Esophagus muscularis mucosa (tissue), 4 donors: Measurements from ENCODE around the gene AP1M2. TPM values are rescaled to one million over a fixed set of nuclear protein-coding genes. Genes with fewer than 3 reads are reported as not detected.

Source experiments
- DNase-seq: peaks from one replicate; pipeline ENCODE4 v3.0.0-alpha.2; 2017; ENCODE audit errors: extremely low spot score
- H3K27ac ChIP-seq, 4 donors: fragments of 200-600 bp; sonication (generic); replicated peaks in 1 of 4; 1 replicate in 3 of 4; 2 replicates in 1 of 4; pipeline ENCODE4 v1.5.1; 2016 to 2019; ENCODE audit warnings: mild to moderate bottlenecking in 1 of 4
- H3K27me3 ChIP-seq, 4 donors: fragments of 200-600 bp; sonication (generic); one replicate each; pipeline versions ENCODE4 v1.5.1 to v1.6.0; 2016 to 2019
- H3K36me3 ChIP-seq, 4 donors: fragments of 200-600 bp; sonication (generic); one replicate each; pipeline ENCODE4 v1.5.1; 2016 to 2019
- H3K4me1 ChIP-seq, 4 donors: fragments of 200-600 bp; sonication (generic); one replicate each; pipeline ENCODE4 v1.5.1; 2016 to 2019
- H3K4me3 ChIP-seq, 4 donors: fragments of 200-600 bp; sonication (generic); 1 replicate in 2 of 4; 2 replicates in 2 of 4; pipeline ENCODE4 v1.5.1; 2016 to 2019; ENCODE audit warnings: mild to moderate bottlenecking in 4 of 4, moderate library complexity in 1 of 4
- H3K9me3 ChIP-seq, 4 donors: fragments of 200-600 bp; sonication (generic); 1 replicate in 3 of 4; 2 replicates in 1 of 4; pipeline ENCODE4 v1.5.1; 2016 to 2019
- EP300 ChIP-seq: sonication (generic); formaldehyde crosslinking; IDR thresholded peaks from one replicate; pipeline ENCODE4 v1.6.1; 2017; ENCODE audit warnings: antibody characterized with exemption
- POLR2A ChIP-seq: fragments of 450-650 bp; IDR thresholded peaks from one replicate; pipeline ENCODE4 v1.6.1; 2017; ENCODE audit warnings: antibody characterized with exemption, moderate library complexity, mild to moderate bottlenecking, low read depth
- POLR2AphosphoS5 ChIP-seq, 2 donors: sonication (generic); formaldehyde crosslinking; IDR thresholded peaks; one replicate each; pipeline ENCODE4 v1.6.1; 2017; ENCODE audit warnings: antibody characterized with exemption in 2 of 2
- WGBS: methylation state at CpG from one replicate; pipeline ENCODE4 v1.1.5; 2018; 5-methylcytosine and 5-hydroxymethylcytosine counted together
- intact Hi-C: fragments of 100-400 bp; cut with DNase I; formaldehyde crosslinking; loops from one replicate; pipeline ENCODE4 v1.15.1; 2023
- total RNA-seq, 4 donors: library from RNA; depleted of rRNA; stranded (reverse); fragments of >200 nt; gene quantifications; one replicate each; pipeline versions ENCODE4 v1.1.0 to v1.2.1, GENCODE V29; 2016
- TF ChIP-seq, protein P1 (sequence below), 3 experiments: fragments of 200-600 bp in 2 of 3; fragments of 450-650 bp in 1 of 3; sonication (generic) in 2 of 3; IDR thresholded peaks; one replicate each; pipeline ENCODE4 v1.5.1; 2017 to 2019; ENCODE audit warnings: antibody characterized with exemption in 3 of 3, mild to moderate bottlenecking in 2 of 3, moderate library complexity in 1 of 3

The AP1M2 gene
- total RNA-seq, 4 donors from 2014 or later = not detected

DNA sequence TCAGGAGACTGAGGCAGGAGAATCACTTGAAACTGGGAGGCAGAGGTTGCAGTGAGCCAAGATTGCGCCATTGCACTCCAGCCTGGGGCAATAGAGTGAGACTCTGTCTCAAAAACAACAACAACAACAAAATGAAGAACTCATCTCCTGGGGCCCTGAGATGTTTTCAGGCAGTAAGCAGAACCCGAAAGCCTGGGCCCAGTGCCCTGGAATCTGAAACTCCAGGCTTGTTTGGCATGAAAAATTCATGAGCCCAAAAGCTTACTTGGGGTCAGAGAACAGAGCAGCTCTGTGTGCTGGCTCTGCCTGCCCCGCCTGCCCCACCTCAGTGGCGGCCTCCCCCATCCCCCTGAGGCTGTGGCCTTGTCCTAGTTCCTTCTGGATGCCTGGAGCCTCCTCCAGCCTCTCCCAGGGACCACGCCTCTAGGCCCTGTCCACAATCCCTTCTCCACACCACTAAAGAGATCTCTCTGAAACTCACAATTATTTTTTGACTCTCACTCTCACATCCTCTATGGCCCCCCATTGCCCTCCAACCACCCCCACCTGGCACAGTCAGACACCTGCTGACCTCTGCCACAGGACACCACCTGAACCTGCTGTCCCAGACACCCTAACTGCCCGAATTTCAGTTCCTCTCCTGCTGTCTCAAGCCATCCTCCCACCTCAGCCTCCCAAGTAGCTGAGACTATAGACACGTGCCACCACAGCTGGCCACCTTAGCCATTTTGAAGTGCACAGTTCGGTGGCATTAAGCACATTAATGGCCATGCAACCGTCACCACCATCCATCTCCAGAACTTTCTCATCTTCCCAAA lies 6.9 kb upstream of the AP1M2 start:
- no peak for TF ChIP-seq POLR2A
- TF ChIP-seq POLR2AphosphoS5 (IDR thresholded peaks at IDR 0.05) = no peak
- TF ChIP-seq, protein P1, sequence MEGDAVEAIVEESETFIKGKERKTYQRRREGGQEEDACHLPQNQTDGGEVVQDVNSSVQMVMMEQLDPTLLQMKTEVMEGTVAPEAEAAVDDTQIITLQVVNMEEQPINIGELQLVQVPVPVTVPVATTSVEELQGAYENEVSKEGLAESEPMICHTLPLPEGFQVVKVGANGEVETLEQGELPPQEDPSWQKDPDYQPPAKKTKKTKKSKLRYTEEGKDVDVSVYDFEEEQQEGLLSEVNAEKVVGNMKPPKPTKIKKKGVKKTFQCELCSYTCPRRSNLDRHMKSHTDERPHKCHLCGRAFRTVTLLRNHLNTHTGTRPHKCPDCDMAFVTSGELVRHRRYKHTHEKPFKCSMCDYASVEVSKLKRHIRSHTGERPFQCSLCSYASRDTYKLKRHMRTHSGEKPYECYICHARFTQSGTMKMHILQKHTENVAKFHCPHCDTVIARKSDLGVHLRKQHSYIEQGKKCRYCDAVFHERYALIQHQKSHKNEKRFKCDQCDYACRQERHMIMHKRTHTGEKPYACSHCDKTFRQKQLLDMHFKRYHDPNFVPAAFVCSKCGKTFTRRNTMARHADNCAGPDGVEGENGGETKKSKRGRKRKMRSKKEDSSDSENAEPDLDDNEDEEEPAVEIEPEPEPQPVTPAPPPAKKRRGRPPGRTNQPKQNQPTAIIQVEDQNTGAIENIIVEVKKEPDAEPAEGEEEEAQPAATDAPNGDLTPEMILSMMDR (IDR thresholded peaks at IDR 0.05) = no peak
- no peak for TF ChIP-seq EP300
- no peak for DNase-seq
- no peaks in the 10 kb centered on the region for H3K36me3 ChIP-seq

DNA sequence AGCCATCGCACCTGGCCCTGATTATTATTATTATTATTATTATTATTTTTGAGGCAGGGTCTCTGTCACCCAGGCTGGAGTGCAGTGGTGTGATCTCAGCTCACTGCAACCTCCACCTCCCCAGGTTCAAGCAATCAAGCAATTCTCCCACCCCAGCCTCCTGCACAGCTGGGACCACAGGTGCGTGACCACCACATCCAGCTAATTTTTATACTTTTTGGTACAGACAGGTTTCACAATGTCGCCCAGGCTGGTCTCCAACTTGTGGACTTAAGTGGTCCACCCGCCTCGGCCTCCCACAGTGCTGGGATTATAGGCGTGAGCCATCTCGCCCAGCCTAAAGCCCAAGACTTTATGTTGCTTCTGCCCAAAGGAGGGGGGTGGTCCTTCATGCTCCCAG lies 6.0 kb upstream of the AP1M2 start:
- TF ChIP-seq EP300 = no peak
- TF ChIP-seq, protein P1 (IDR thresholded peaks at IDR 0.05) = no peak
- TF ChIP-seq POLR2AphosphoS5 (IDR thresholded peaks at IDR 0.05) = no peak
- Histone ChIP-seq H3K27ac (peak overlapping the region in 3 of 4 donors; percentile 14 to 53 (median 27)), H3K4me1 (peaks cover 0 to 23% (median 6%) of the 10 kb centered on the region in 4 donors), H3K27me3 (peaks cover 0 to 51% (median 0%) of the 10 kb centered on the region in 4 donors), H3K9me3 (no peaks in the 10 kb centered on the region), H3K4me3 (no peak overlapping the region), H3K36me3 (no peaks in the 10 kb centered on the region)
- intact Hi-C loops = no loop called here
- WGBS = 93% methylated on average over 7 of the region's 7 CpGs
- DNase-seq = no peak

More for the DNA sequence above, 6.9 kb upstream of the AP1M2 start:
- Histone ChIP-seq H3K27me3 (peaks cover 0 to 45% (median 0%) of the 10 kb centered on the region in 4 donors), H3K4me1 (peaks cover 0 to 23% (median 6%) of the 10 kb centered on the region in 4 donors), H3K9me3 (no peaks in the 10 kb centered on the region), H3K4me3 (no peak overlapping the region), H3K27ac (peak overlapping the region; percentile 14 to 53 (median 20))
- intact Hi-C loops = no loop called here
- 82% methylated on average over 9 of the region's 9 CpGs for WGBS

DNA sequence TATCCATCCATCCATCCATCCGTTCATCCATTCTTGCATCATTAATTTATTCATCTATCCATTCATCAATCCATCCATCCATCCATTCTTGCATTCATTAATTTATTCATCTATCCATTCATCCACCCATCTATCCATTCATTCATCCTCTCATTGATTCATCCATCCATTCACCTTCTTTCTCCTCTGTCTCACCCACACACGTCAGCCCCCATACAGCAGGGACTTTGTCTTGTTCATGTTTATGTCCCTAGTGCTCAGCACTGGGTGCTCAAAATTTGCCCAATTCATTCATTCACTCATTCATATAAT lies 683 bp upstream of the AP1M2 start:
- Histone ChIP-seq H3K4me3 (no peak overlapping the region), H3K4me1 (no peaks in the 10 kb centered on the region), H3K27ac (no peak overlapping the region), H3K9me3 (no peaks in the 10 kb centered on the region), H3K36me3 (no peaks in the 10 kb centered on the region), H3K27me3 (peaks cover 0 to 55% (median 0%) of the 10 kb centered on the region in 4 donors)
- intact Hi-C loops = loop anchor here (10.0 kb wide), 1 partner anchor 117 kb away; the partner anchor contains the start of gene QTRT1
- no peak for DNase-seq
- 83% methylated on average over 2 of the region's 2 CpGs for WGBS
- TF ChIP-seq POLR2AphosphoS5 (IDR thresholded peaks at IDR 0.05) (no peak), POLR2A (no peak), EP300 (no peak)
- TF ChIP-seq, protein P1 (IDR thresholded peaks at IDR 0.05) = no peak

DNA sequence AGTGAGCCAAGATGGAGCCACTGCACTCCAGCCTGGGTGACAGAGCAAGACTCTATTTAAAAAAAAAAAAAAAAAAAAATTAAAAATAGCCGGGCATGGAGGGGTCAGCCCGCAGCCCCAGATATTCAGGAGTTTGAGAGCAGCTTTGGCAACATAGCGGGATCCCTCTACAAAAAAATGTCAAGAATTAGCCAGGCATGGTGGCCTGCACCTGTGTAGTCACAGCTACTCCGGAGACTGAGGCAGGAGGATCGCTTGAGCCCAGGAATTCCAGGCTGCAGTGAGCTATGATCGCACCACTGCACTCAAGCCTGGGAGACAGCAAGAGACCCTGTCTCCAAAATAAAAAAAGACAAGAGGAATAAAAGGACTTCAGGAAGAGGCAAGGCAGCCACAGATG lies 716 bp downstream of the AP1M2 start:
- Histone ChIP-seq H3K27ac (no peak overlapping the region), H3K27me3 (peaks cover 0 to 54% (median 0%) of the 10 kb centered on the region in 4 donors), H3K4me3 (no peak overlapping the region), H3K4me1 (peaks cover under 1 to 2% (median under 1%) of the 10 kb centered on the region in 4 donors), H3K9me3 (no peaks in the 10 kb centered on the region), H3K36me3 (no peaks in the 10 kb centered on the region)
- TF ChIP-seq EP300 = no peak
- intact Hi-C loops = loop anchor here (10.0 kb wide), 1 partner anchor 118 kb away; the partner anchor contains the start of gene QTRT1
- no peak for DNase-seq
- WGBS = 84% methylated on average over 6 of the region's 6 CpGs

DNA sequence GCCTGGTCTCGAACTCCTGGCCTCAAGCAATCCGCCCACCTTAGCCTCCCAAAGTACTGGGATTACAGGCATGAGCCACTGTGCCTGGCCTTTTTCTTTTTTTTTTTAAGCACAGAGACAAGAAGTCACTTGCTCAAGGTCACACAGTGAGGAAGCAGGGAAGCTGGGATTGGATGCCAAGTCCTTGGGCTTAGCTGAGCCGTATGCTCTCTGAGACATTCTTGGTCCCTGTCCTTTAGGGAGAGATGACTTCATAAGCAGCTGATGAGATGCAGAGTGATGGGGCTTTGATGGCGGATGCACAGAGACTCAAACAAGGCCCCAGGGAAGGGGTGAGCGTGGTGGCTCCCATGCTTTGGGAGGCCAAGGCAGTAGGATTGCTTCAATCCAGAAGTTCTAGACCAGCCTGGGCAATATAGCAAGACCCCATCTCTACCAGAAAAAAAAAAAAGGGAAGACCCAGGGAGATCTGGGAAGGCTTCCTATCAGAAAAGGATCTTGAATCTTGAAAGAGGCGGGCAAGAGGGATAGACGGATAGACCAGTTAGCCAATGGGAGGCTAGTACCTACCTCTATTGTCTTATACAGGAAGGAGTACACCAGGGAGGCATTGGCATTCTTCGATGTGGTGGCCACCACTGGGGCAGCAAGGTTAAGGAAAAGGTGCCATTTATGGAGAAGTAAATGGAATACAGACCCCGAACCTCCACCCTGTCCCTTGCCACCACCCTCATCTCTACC lies 3.9 kb downstream of the AP1M2 start:
- H3K27ac ChIP-seq = no peak overlapping the region
- no peak for TF ChIP-seq POLR2A
- no peak for TF ChIP-seq POLR2AphosphoS5 (IDR thresholded peaks at IDR 0.05)
- no peak for TF ChIP-seq EP300
- TF ChIP-seq, protein P1 (IDR thresholded peaks at IDR 0.05) = no peak

More for the DNA sequence above, 3.9 kb downstream of the AP1M2 start:
- 89% methylated on average over 7 of the region's 9 CpGs for WGBS
- no peaks in the 10 kb centered on the region for H3K36me3 ChIP-seq
- H3K9me3 ChIP-seq = no peaks in the 10 kb centered on the region
- H3K4me1 ChIP-seq = peaks cover 5 to 11% (median 7%) of the 10 kb centered on the region in 4 donors
- no peak overlapping the region for H3K4me3 ChIP-seq
- DNase-seq = no peak
- intact Hi-C loops = loop anchor here (10.0 kb wide), 1 partner anchor 122 kb away; the partner anchor contains the start of gene QTRT1
- H3K27me3 ChIP-seq = peaks cover 0 to 30% (median 0%) of the 10 kb centered on the region in 4 donors
